Hypothalamus (tissue), 51 donors: Measurements from ENCODE around the gene ZNF451.

ENCODE experiments used
- DNase-seq, 51 donors: peaks; one replicate each; lab custom pipeline; 2025; lab: John Stamatoyannopoulos, UW

ZNF451 gene

GRCh38 chr6:57201718-57202117, 111.7 kb downstream of the ZNF451 start:
- no peak for DNase-seq

GRCh38 chr6:57205550-57206328, 115.8 kb downstream of the ZNF451 start:
- DNase-seq, result no peak

- DNase-seq, result no peak
Measured at GRCh38 chr6:57207141-57207540, 117.2 kb downstream of the ZNF451 start.

- no peak for DNase-seq
Measured at GRCh38 chr6:57207872-57208271, 117.9 kb downstream of the ZNF451 start.

GRCh38 chr6:57209030-57209429, 119.0 kb downstream of the ZNF451 start:
- no peak for DNase-seq

- no peak for DNase-seq
Measured at GRCh38 chr6:57210060-57210459, 120.1 kb downstream of the ZNF451 start.

- DNase-seq, result no peak
Measured at GRCh38 chr6:57215260-57215659, 125.3 kb downstream of the ZNF451 start.

GRCh38 chr6:57216235-57217101, 126.5 kb downstream of the ZNF451 start:
- peak in 17 of 51 donors; percentile 3 to 41 (median 10) for DNase-seq

GRCh38 chr6:57217270-57217669, 127.3 kb downstream of the ZNF451 start:
- no peak for DNase-seq
